GM12873 (cell line): ENCODE results near the gene OXNAD1.

Experiments used
- CTCF ChIP-seq: IDR thresholded peaks from 2 replicates; pipeline ENCODE4 v1.5.1; 2012; ENCODE audit warnings: low read depth, mild to moderate bottlenecking, moderate library complexity, low read length, control low read depth; ENCODE audit not compliant: insufficient read depth; ENCODE audit errors: missing control alignments

OXNAD1 gene

GRCh38 chr3:16329036-16329825 is 64.2 kb downstream of the OXNAD1 start:
- TF ChIP-seq CTCF: no peak

- no peak for TF ChIP-seq CTCF
These were observed 64.8 kb downstream of the OXNAD1 start for GRCh38 chr3:16329826-16330129.

GRCh38 chr3:16330351-16330750 is 65.3 kb downstream of the OXNAD1 start:
- TF ChIP-seq CTCF: no peak

- no peak for TF ChIP-seq CTCF
These were observed 66.4 kb downstream of the OXNAD1 start for GRCh38 chr3:16331319-16331883.

DNA sequence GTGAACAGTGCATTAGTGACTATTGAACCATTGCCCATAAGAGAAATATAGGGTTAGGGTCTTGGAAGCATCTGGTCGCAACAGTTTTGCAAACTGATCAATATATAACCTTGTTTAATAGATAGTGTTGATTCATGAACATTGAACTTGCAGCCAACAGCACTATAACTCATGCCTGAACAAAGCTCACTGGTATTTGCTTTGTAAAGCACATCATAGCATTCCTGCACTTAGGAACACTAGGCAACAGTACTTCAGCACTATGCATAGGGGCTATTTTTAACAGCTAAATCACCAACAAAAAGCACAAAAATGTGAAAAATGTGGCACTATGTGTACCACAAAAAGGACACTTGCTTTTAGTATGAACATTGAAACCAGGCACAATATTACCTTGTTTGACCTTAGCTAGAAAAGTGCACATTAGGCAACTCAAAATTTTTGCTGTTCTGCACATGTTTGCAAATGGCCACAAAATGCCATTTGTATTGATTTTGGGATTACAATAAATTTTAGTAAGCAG is 68.0 kb downstream of the OXNAD1 start:
- TF ChIP-seq CTCF: no peak

DNA sequence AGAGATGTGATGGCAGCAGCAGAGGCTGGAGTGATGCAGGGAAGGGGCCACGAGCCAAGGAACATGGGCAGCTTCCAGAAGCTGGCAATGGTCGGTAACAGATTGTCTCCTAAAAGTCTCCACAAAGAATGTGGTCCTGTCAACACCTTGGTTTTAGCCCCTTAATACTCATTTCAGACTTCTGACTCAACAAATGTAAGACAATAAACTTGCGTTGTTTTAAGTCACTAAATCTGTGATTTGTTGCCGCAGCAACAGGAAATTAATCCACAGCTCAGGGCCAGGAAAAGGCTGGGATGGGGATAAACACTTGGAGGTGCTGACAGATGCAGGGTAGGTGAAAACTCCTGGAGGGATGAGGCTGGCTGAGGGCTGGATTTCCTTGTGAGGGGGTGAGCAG is 69.9 kb downstream of the OXNAD1 start:
- TF ChIP-seq CTCF: no peak

- no peak for TF ChIP-seq CTCF
These were observed 70.3 kb downstream of the OXNAD1 start for GRCh38 chr3:16335333-16335732.
